PC-9 (cell line): ENCODE data around the gene OPN1SW. TPM values are rescaled to one million over a fixed set of nuclear protein-coding genes. Genes with fewer than 3 reads are reported as not detected.
A peak's percentile ranks its signal among the peaks of the same experiment; 100 is the strongest.

Experiments
- BruUV-seq: library from RNA; stranded (reverse); fragments of 400-500 nt; replicated peaks from 2 replicates; lab custom pipeline; 2021; lab: Mats Ljungman, UMichigan
- CTCF ChIA-PET: fragments of 300-600 bp; sonication (Branson Sonifier 250); formaldehyde crosslinking; loops from one replicate; lab custom pipeline; 2022; ENCODE audit warnings: antibody characterized with exemption; lab: Charles Lee
- POLR2A ChIA-PET: fragments of 300-600 bp; sonication (Branson Sonifier 250); formaldehyde crosslinking; loops from one replicate; lab custom pipeline; 2022; ENCODE audit warnings: antibody characterized with exemption; ENCODE audit not compliant: unreplicated experiment; lab: Charles Lee
- DNase-seq, 2 experiments: peaks; one replicate each; pipeline versions ENCODE4 v3.0.0 to v3.0.0-alpha.2; 2015 to 2022; ENCODE audit warnings: mixed read lengths in 1 of 2
- H2AFZ ChIP-seq: fragments of 200-600 bp; sonication (generic); 2 replicates; pipeline ENCODE4 v1.8.1; 2017; ENCODE audit warnings: antibody characterized with exemption
- H3F3A ChIP-seq: fragments of 200-600 bp; sonication (generic); 2 replicates; pipeline ENCODE4 v1.8.1; 2017; ENCODE audit warnings: antibody characterized with exemption, mild to moderate bottlenecking, low read depth; ENCODE audit not compliant: insufficient read depth
- H3K27ac ChIP-seq: fragments of 200-600 bp; sonication (generic); 2 replicates; pipeline ENCODE4 v1.6.1; 2016; ENCODE audit warnings: mixed run types
- H3K27me3 ChIP-seq: fragments of 200-600 bp; sonication (generic); 2 replicates; pipeline ENCODE4 v1.6.1; 2016; ENCODE audit warnings: low read depth, mixed run types; ENCODE audit not compliant: insufficient read depth
- H3K36me3 ChIP-seq: fragments of 200-600 bp; sonication (generic); 2 replicates; pipeline ENCODE4 v1.6.1; 2016; ENCODE audit warnings: low read depth, mixed run types
- H3K4me1 ChIP-seq: fragments of 200-600 bp; sonication (generic); replicated peaks from 2 replicates; pipeline ENCODE4 v1.6.1; 2016; ENCODE audit warnings: mixed run types; ENCODE audit not compliant: insufficient read depth
- H3K4me2 ChIP-seq: fragments of 200-600 bp; sonication (generic); 2 replicates; pipeline ENCODE4 v1.6.1; 2017; ENCODE audit warnings: mixed run types
- H3K4me3 ChIP-seq: fragments of 200-600 bp; sonication (generic); 2 replicates; pipeline ENCODE4 v1.6.1; 2016; ENCODE audit warnings: mixed run types
- H3K79me2 ChIP-seq: fragments of 200-600 bp; sonication (generic); 2 replicates; pipeline ENCODE4 v1.6.1; 2017; ENCODE audit warnings: low read depth, mixed run types
- H3K9me2 ChIP-seq: fragments of 200-600 bp; sonication (generic); 2 replicates; pipeline ENCODE4 v1.8.1; 2017; ENCODE audit warnings: mild to moderate bottlenecking; ENCODE audit not compliant: insufficient read depth
- H3K9me3 ChIP-seq: fragments of 200-600 bp; sonication (generic); 2 replicates; pipeline ENCODE4 v1.8.1; 2016; ENCODE audit warnings: low read depth; ENCODE audit not compliant: insufficient read depth
- H4K20me1 ChIP-seq: fragments of 200-600 bp; sonication (generic); 2 replicates; pipeline ENCODE4 v1.8.1; 2017; ENCODE audit not compliant: insufficient read depth
- EZH2 ChIP-seq: fragments of 200-600 bp; sonication (generic); IDR thresholded peaks from 2 replicates; pipeline ENCODE4 v1.8.0; 2017; ENCODE audit warnings: antibody characterized with exemption, low read depth
- intact Hi-C: fragments of 100-400 bp; cut with micrococcal nuclease; formaldehyde crosslinking; loops from one replicate; pipeline ENCODE4 v1.10.0; 2022; ENCODE audit not compliant: unreplicated experiment
- total RNA-seq: library from RNA; stranded (reverse); gene quantifications from 2 replicates; pipeline ENCODE4 v1.2.3, GENCODE V29; 2021
- TF ChIP-seq, protein P1 (sequence below): fragments of 200-600 bp; sonication (generic); conservative IDR thresholded peaks from 2 replicates; pipeline ENCODE4 v1.6.1; 2017; ENCODE audit warnings: mixed run types, antibody characterized with exemption, mild to moderate bottlenecking, moderate library complexity

The OPN1SW gene
- total RNA-seq, 1 experiment from 2014 or later = not detected

DNA sequence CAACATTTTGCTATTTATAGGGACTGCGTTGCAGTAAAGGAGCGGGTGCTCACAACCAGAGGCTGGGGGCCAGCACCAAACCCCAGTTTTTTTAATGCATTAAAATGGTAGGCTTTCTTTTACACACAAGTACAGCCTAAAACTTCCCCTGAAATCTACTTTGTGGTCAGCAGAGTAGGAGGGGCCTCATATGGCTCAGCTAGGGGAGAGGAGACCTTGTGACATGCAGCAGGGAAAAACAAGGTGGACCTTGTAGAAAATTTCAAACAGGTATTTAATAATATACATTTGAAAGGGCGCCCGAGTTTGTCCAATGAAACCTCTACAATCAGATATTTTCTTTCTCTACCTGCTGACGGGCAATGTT lies 17.6 kb upstream of the OPN1SW start:
- intact Hi-C loops = loop anchor here (5.0 kb wide), 2 partner anchors 34 to 69 kb away; partner anchors contain the start of gene ATP6V1F
- DNase-seq = no peak
- peaks cover 4% of the 10 kb centered on the region; the same call in 1 of the 2 replicates for H3K4me1 ChIP-seq
- no peak overlapping the region for H2AFZ ChIP-seq
- peaks cover 4% of the 10 kb centered on the region; the same call in 1 of the 2 replicates for H3F3A ChIP-seq
- H3K4me3 ChIP-seq = no peak overlapping the region
- BruUV-seq = no TSS peak
- H3K36me3 ChIP-seq = no peaks in the 10 kb centered on the region
- ChIA-PET POLR2A (no interaction called here), CTCF (no interaction called here)
- H3K9me3 ChIP-seq = no peaks in the 10 kb centered on the region
- H3K4me2 ChIP-seq = no peak overlapping the region
- no peaks in the 10 kb centered on the region for H3K79me2 ChIP-seq
- TF ChIP-seq, protein P1, sequence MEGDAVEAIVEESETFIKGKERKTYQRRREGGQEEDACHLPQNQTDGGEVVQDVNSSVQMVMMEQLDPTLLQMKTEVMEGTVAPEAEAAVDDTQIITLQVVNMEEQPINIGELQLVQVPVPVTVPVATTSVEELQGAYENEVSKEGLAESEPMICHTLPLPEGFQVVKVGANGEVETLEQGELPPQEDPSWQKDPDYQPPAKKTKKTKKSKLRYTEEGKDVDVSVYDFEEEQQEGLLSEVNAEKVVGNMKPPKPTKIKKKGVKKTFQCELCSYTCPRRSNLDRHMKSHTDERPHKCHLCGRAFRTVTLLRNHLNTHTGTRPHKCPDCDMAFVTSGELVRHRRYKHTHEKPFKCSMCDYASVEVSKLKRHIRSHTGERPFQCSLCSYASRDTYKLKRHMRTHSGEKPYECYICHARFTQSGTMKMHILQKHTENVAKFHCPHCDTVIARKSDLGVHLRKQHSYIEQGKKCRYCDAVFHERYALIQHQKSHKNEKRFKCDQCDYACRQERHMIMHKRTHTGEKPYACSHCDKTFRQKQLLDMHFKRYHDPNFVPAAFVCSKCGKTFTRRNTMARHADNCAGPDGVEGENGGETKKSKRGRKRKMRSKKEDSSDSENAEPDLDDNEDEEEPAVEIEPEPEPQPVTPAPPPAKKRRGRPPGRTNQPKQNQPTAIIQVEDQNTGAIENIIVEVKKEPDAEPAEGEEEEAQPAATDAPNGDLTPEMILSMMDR = no peak
- no peak for TF ChIP-seq EZH2
- no peaks in the 10 kb centered on the region for H3K9me2 ChIP-seq
- H4K20me1 ChIP-seq = no peaks in the 10 kb centered on the region
- H3K27ac ChIP-seq = no peak overlapping the region
- H3K27me3 ChIP-seq = no peaks in the 10 kb centered on the region

GRCh38 chr7:128792471-128793180 lies 17.0 kb upstream of the OPN1SW start:
- no peaks in the 10 kb centered on the region for H3K9me3 ChIP-seq
- no peak overlapping the region for H3K27ac ChIP-seq
- H3K4me2 ChIP-seq = no peak overlapping the region
- no peak overlapping the region for H2AFZ ChIP-seq
- TSS peak; percentile 53 for BruUV-seq
- H3K36me3 ChIP-seq = no peaks in the 10 kb centered on the region
- no peaks in the 10 kb centered on the region for H3K27me3 ChIP-seq
- no peak for DNase-seq
- CTCF ChIA-PET = no interaction called here
- TF ChIP-seq, protein P1 = no peak
- no peak for TF ChIP-seq EZH2
- no peak overlapping the region for H3K4me3 ChIP-seq
- H3K4me1 ChIP-seq = peaks cover 4% of the 10 kb centered on the region; the same call in 1 of the 2 replicates
- POLR2A ChIA-PET = interaction anchor here (0.5 kb wide), 1 partner anchor 112 kb away, joined by 3 read pairs; no protein-coding TSS in a partner anchor
- intact Hi-C loops = loop anchor here (5.0 kb wide), 2 partner anchors 35 to 70 kb away; partner anchors contain the start of gene ATP6V1F
- no peaks in the 10 kb centered on the region for H3K79me2 ChIP-seq
- H4K20me1 ChIP-seq = no peaks in the 10 kb centered on the region
- H3F3A ChIP-seq = peaks cover 4% of the 10 kb centered on the region; the same call in 1 of the 2 replicates
- no peaks in the 10 kb centered on the region for H3K9me2 ChIP-seq

GRCh38 chr7:128791972-128792327 lies 16.4 kb upstream of the OPN1SW start:
- Histone ChIP-seq H3F3A (peaks cover 4% of the 10 kb centered on the region; the same call in 1 of the 2 replicates), H2AFZ (peak overlapping the region; percentile 88), H3K9me2 (no peaks in the 10 kb centered on the region), H3K36me3 (no peaks in the 10 kb centered on the region), H3K27me3 (no peaks in the 10 kb centered on the region), H3K4me3 (peak overlapping the region; percentile 65; the same call in 1 of the 2 replicates), H3K79me2 (no peaks in the 10 kb centered on the region), H3K9me3 (no peaks in the 10 kb centered on the region), H4K20me1 (no peaks in the 10 kb centered on the region), H3K27ac (no peak overlapping the region), H3K4me2 (peak overlapping the region; percentile 84), H3K4me1 (peaks cover 4% of the 10 kb centered on the region; the same call in 1 of the 2 replicates)
- ChIA-PET POLR2A (interaction anchor here (0.5 kb wide), 1 partner anchor 111 kb away, joined by 3 read pairs; no protein-coding TSS in a partner anchor), CTCF (no interaction called here)
- intact Hi-C loops = loop anchor here (5.0 kb wide), 2 partner anchors 35 to 70 kb away; partner anchors contain the start of gene ATP6V1F
- TF ChIP-seq, protein P1 = no peak
- TF ChIP-seq EZH2 = no peak
- BruUV-seq = no TSS peak
- no peak for DNase-seq
